Measurements from ENCODE around the gene EIF4B. TPM values are rescaled to one million over a fixed set of nuclear protein-coding genes. Genes with fewer than 3 reads are reported as not detected.

EIF4B gene
- total RNA-seq, 1 experiment from 2014 or later: 393 TPM

DNA sequence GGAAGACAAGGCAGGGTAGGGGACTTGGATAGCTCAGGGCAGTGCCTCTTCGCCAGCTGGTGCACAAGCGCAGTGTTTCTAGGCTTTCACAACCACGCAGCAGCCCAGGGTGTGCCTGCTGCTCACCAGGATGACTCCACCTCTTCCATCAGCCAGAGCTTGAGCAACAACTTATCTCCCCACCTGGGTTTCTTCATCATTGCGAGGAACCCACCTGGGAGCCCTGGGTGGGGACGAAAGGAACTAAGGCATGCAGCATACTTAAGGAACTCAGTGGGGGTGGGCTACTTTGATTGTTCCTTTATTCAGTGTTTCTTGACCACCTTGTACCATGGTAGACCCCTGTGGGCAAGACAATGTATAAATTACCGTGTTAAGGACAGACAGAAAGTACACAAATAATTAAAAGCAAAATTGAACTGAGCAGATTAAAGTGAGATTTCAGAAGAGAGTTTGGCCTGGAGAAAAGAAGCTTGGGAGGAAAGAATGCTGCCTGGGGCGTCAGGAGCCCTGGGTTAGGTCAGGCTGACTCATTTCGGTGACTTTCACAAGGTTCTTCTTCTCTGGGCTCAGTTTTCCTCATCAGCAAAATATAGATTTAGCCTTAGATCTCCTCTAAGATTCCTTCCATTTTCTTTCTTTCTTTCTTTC lies 34.5 kb upstream of the EIF4B start:
- peaks cover 18% of the 10 kb centered on the region for H3K4me1 ChIP-seq (ENCODE audit: insufficient read depth, low read length, poor library complexity, severe bottlenecking)
- no peak for DNase-seq (ENCODE audit: low spot score)
- H3K27me3 ChIP-seq (replicated peaks; ENCODE audit: insufficient read depth, low read depth, low read length, poor library complexity): no peaks in the 10 kb centered on the region
- CTCF ChIA-PET: interaction anchor here (0.7 kb wide), 1 partner anchor 87 kb away, joined by 3 read pairs; no protein-coding TSS in a partner anchor
- H3K4me3 ChIP-seq (ENCODE audit: low read depth, low read length, poor library complexity, severe bottlenecking): no peak overlapping the region
- intact Hi-C loops (cut with micrococcal nuclease; ENCODE audit: unreplicated experiment): no loop called here
- H3K36me3 ChIP-seq (ENCODE audit: insufficient read depth, low read length, poor library complexity, severe bottlenecking): no peaks in the 10 kb centered on the region
- no peaks in the 10 kb centered on the region for H3K9me3 ChIP-seq (ENCODE audit: low read depth, low read length, poor library complexity, severe bottlenecking)
- POLR2A ChIA-PET (ENCODE audit: low non-redundant PET): no interaction called here
- H3K27ac ChIP-seq (ENCODE audit: low read depth, low read length, poor library complexity, severe bottlenecking): no peak overlapping the region
- no TSS peak for BruUV-seq (replicated peaks)
- TF ChIP-seq EZH2 (IDR thresholded peaks at IDR 0.05; ENCODE audit: borderline replicate concordance, low read depth, low read length, poor library complexity, severe bottlenecking): no peak
- TF ChIP-seq, protein P1, sequence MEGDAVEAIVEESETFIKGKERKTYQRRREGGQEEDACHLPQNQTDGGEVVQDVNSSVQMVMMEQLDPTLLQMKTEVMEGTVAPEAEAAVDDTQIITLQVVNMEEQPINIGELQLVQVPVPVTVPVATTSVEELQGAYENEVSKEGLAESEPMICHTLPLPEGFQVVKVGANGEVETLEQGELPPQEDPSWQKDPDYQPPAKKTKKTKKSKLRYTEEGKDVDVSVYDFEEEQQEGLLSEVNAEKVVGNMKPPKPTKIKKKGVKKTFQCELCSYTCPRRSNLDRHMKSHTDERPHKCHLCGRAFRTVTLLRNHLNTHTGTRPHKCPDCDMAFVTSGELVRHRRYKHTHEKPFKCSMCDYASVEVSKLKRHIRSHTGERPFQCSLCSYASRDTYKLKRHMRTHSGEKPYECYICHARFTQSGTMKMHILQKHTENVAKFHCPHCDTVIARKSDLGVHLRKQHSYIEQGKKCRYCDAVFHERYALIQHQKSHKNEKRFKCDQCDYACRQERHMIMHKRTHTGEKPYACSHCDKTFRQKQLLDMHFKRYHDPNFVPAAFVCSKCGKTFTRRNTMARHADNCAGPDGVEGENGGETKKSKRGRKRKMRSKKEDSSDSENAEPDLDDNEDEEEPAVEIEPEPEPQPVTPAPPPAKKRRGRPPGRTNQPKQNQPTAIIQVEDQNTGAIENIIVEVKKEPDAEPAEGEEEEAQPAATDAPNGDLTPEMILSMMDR (conservative IDR thresholded peaks at IDR 0.05; ENCODE audit: low read depth, low read length): no peak

DNA sequence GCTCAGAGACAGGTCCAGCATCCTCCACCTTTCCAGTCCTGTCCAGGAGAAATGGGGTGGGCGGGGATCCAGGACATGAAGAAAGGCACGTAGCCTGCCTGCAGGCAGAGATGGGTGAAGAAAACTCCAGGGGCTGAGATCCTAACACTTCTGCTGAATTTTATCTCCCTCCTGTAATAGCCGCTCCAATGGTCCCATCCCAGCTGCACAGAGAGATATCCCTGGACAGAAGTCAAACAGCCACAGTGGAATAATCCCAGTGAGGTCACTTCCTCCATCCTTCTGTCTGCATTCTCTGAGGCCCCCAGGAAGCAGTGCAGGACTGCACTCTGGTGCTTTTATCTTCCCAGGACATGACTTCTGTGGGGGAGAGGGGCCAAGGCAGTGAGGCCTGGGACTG lies 31.1 kb upstream of the EIF4B start:
- BruUV-seq (replicated peaks): no TSS peak
- CTCF ChIA-PET: interaction anchor here (0.6 to 1.7 kb wide), 3 partner anchors 12 to 95 kb away, joined by 3 to 7 read pairs (median 3); no protein-coding TSS in a partner anchor
- Histone ChIP-seq H3K9me3 (ENCODE audit: low read depth, low read length, poor library complexity, severe bottlenecking) (no peaks in the 10 kb centered on the region), H3K4me1 (ENCODE audit: insufficient read depth, low read length, poor library complexity, severe bottlenecking) (peaks cover 12% of the 10 kb centered on the region), H3K36me3 (ENCODE audit: insufficient read depth, low read length, poor library complexity, severe bottlenecking) (no peaks in the 10 kb centered on the region), H3K4me3 (ENCODE audit: low read depth, low read length, poor library complexity, severe bottlenecking) (no peak overlapping the region), H3K27me3 (replicated peaks; ENCODE audit: insufficient read depth, low read depth, low read length, poor library complexity) (no peaks in the 10 kb centered on the region), H3K27ac (ENCODE audit: low read depth, low read length, poor library complexity, severe bottlenecking) (no peak overlapping the region)
- POLR2A ChIA-PET (ENCODE audit: low non-redundant PET): no interaction called here
- intact Hi-C loops (cut with micrococcal nuclease; ENCODE audit: unreplicated experiment): no loop called here
- TF ChIP-seq EZH2 (IDR thresholded peaks at IDR 0.05; ENCODE audit: borderline replicate concordance, low read depth, low read length, poor library complexity, severe bottlenecking): no peak
- TF ChIP-seq, protein P1 (conservative IDR thresholded peaks at IDR 0.05; ENCODE audit: low read depth, low read length): no peak
- DNase-seq (ENCODE audit: low spot score): no peak

DNA sequence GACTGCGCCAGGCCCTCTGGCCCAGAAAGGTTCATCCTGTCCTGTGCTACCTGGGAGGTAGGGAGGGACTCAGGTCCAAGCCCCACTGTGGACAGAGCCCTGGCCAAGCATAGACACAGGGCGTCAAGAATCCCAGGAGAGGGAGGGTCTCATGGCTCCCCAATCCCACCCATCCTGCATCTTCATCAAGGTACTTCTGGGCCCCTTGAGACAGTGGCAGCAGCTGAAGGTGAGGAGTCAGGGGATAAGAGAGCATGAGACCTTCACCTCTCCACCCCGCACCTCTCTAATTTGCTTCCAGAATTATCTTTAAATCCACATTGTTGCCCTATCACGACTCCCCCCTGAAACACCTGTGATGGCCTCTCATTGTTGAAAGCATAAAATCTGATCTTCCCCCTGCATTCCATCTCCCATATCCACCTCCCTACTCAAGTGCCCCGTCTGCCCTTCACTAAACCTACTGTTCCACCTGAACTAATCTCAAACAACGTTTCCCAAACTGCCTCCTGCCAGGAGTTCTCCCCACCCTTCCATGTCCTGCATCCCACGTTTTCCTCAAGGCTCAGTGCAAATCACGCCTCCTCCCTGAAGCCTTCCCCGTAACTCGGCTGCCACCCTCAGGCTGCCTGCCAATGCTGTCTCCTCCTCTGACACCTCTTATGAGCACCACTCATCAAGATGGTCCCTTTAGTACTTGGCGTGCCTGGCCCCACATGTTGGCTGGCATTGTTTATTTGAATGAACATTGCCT lies 30.3 kb upstream of the EIF4B start:
- BruUV-seq (replicated peaks): no TSS peak
- no peak overlapping the region for H3K27ac ChIP-seq (ENCODE audit: low read depth, low read length, poor library complexity, severe bottlenecking)
- TF ChIP-seq EZH2 (IDR thresholded peaks at IDR 0.05; ENCODE audit: borderline replicate concordance, low read depth, low read length, poor library complexity, severe bottlenecking): no peak
- TF ChIP-seq, protein P1 (conservative IDR thresholded peaks at IDR 0.05; ENCODE audit: low read depth, low read length): peak; percentile 62
- POLR2A ChIA-PET (ENCODE audit: low non-redundant PET): no interaction called here
- no peak overlapping the region for H3K4me3 ChIP-seq (ENCODE audit: low read depth, low read length, poor library complexity, severe bottlenecking)
- no peaks in the 10 kb centered on the region for H3K27me3 ChIP-seq (replicated peaks; ENCODE audit: insufficient read depth, low read depth, low read length, poor library complexity)
- H3K36me3 ChIP-seq (ENCODE audit: insufficient read depth, low read length, poor library complexity, severe bottlenecking): no peaks in the 10 kb centered on the region
- intact Hi-C loops (cut with micrococcal nuclease; ENCODE audit: unreplicated experiment): no loop called here
- H3K9me3 ChIP-seq (ENCODE audit: low read depth, low read length, poor library complexity, severe bottlenecking): no peaks in the 10 kb centered on the region
- DNase-seq (ENCODE audit: low spot score): peak; percentile 74
- CTCF ChIA-PET: interaction anchor here (0.6 to 1.7 kb wide), 2 partner anchors 91 to 95 kb away, joined by 3 to 7 read pairs; no protein-coding TSS in a partner anchor
- H3K4me1 ChIP-seq (ENCODE audit: insufficient read depth, low read length, poor library complexity, severe bottlenecking): peaks cover 7% of the 10 kb centered on the region

Data from A673 (cell line).